ENCODE measurements around the gene C14orf93.

- TF ChIP-seq CTCF (IDR thresholded peaks at IDR 0.05) (no peak), POLR2A (IDR thresholded peaks at IDR 0.05) (no peak), POLR2AphosphoS5 (IDR thresholded peaks at IDR 0.05) (no peak)
Measured at GRCh38 chr14:23042162-23042965, 32.4 kb upstream of the C14orf93 start, which contains the start of gene PSMB11.

All from breast epithelium (tissue), 3 donors.